ENCODE measurements around the gene ZBTB49.

DNA sequence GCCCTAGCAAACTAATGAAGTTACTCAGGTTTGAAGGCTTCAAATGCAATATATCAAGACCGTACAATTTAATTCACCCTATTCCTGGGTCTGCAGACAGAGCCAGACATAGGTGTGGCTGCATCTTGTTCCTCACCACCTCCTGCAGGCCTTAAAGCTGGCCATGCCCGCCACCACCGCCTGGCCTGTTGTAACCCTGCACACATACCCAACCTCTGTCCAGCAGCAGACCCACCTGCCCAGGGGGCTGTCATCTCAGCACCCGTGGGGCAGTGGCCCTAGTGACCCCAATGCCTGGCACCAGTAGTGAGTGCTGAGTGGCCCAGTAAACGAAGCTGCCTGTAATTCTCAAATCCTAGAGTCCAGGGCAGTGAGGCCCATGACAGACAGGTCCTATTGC, 40.7 kb downstream of the ZBTB49 start:
- TF ChIP-seq, protein P1, sequence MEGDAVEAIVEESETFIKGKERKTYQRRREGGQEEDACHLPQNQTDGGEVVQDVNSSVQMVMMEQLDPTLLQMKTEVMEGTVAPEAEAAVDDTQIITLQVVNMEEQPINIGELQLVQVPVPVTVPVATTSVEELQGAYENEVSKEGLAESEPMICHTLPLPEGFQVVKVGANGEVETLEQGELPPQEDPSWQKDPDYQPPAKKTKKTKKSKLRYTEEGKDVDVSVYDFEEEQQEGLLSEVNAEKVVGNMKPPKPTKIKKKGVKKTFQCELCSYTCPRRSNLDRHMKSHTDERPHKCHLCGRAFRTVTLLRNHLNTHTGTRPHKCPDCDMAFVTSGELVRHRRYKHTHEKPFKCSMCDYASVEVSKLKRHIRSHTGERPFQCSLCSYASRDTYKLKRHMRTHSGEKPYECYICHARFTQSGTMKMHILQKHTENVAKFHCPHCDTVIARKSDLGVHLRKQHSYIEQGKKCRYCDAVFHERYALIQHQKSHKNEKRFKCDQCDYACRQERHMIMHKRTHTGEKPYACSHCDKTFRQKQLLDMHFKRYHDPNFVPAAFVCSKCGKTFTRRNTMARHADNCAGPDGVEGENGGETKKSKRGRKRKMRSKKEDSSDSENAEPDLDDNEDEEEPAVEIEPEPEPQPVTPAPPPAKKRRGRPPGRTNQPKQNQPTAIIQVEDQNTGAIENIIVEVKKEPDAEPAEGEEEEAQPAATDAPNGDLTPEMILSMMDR (conservative IDR thresholded peaks at IDR 0.05; ENCODE audit: low read length), result no peak
- no peak for TF ChIP-seq EZH2phosphoT487 (IDR thresholded peaks at IDR 0.05; ENCODE audit: borderline replicate concordance)
